Measurements from ENCODE around the gene SMYD3. TPM values are rescaled to one million over a fixed set of nuclear protein-coding genes. Genes with fewer than 3 reads are reported as not detected.

Gene SMYD3
- total and polyA plus RNA-seq, 10 of the 15 experiments (the other 5 are each of a cell fraction or from before 2014, with no cell fraction given): 18.3 to 54.0 (median 24.8) TPM

- TF ChIP-seq ZBTB40 (IDR thresholded peaks at IDR 0.05; ENCODE audit: borderline replicate concordance) (no peak), NFXL1 (IDR thresholded peaks at IDR 0.05; ENCODE audit: borderline replicate concordance) (no peak), SPI1 (IDR thresholded peaks at IDR 0.05; ENCODE audit: borderline replicate concordance, insufficient read depth, low read depth, low read length) (no peak), SRF (IDR thresholded peaks at IDR 0.05; ENCODE audit: low read depth in 2 of 2, low read length in 2 of 2) (no peak), ZBTB11 (CRISPR knock-in tag; IDR thresholded peaks at IDR 0.05) (no peak)
Observed at GRCh38 chr1:245915841-245916240, 591.2 kb downstream of the SMYD3 start (continued).
